HG03196 (cell line): ENCODE results near the gene ATAD2B.
"Not testable (repeated sequence)": the region's sequence is repeated elsewhere in the genome, so short reads cannot be mapped to it uniquely, and the experiment has no call there.

Experiments used
- ATAC-seq: cut with Tn5 transposase; IDR thresholded peaks from one replicate; pipeline ENCODE4 v1.9.1; 2021; ENCODE audit not compliant: unreplicated experiment

Gene ATAD2B

DNA sequence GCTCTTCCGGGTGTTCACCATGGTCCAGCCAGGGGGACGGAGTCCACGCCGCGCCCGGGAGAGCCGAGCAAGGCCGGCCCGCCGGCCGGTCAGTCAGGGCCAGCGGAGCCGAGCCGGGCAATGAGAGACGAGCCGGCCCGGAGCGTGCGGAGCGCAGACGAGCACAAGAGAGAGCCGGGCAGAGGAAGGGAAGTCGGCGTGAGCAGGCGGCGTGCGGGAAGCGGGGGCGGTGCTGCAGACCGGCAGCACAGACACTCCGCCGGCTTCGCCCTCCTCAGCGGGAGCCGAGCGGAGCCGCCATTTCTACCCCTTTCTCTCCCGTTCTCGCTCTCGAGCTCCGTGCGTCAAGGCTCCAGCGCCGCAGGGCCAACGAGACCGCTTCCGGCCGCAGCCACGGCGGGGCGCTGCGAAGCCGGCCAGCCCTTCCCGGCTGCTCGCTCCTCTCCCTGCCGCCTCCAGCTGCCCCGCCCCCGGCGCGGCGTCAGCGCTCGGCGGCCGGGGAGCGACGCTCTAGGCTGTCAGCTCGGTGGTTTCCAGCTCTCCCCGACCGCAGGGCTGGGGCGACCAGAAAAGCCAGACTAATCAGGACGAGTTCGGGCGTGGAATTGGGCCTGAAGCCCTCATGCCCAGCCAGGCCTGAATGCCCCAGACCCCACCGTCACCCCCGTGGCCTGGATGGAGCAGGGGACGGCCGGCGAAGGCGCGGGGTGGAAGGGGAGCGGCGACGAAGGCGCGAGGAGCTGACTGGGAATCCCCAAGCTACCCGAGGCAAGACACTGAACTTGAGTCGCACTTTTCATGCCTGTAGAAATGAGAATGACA is at the start of gene ATAD2B:
ATAD2B (minus strand) TSS at position 374 of the 822 bp plus-strand sequence; CDS start at position 21, 353 bp downstream.
- ATAC-seq, result peak; percentile 83

DNA sequence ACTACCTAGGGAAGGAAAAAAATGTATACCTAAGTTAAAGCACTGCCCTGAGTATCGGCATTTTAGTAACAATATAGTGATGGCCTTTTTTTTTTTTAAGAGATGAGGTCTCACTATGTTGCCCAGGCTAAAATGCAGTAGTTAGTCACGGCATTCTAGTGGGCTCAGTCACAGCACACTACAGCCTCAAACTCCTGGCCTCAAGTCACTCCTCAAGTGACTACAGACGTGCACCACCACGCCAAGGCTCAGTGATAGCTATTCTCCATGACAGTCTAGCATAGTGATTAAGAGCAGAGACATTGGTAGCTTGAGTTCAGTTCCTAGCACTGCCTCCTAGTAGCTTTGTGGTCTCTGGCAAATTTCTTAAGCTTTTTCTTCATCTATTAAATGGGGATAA is 40.9 kb upstream of the ATAD2B start:
- ATAC-seq, result no peak

- ATAC-seq, result no peak
These were observed 27.5 kb upstream of the ATAD2B start for GRCh38 chr2:23954325-23955014.

DNA sequence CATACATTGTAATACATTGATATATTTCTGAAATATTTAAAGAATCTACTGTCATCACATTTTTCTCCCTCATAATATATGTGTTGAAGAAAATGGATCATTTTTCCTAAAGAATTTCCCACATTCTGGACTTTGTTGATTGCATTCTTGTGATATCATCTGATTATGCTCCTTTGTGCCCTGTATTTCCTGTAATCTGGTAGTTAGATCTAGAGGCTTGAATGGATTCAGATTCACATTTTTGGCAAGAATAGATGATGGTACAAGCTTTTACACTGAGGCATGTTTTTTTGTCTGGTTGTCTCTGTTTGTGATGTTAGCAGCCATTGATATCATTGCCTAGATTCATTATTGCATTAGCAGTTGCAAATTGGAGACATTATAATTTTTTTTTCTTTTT is 26.7 kb upstream of the ATAD2B start:
- no peak for ATAC-seq

GRCh38 chr2:23952558-23952957 is 25.6 kb upstream of the ATAD2B start:
- not testable (repeated sequence) for ATAC-seq

DNA sequence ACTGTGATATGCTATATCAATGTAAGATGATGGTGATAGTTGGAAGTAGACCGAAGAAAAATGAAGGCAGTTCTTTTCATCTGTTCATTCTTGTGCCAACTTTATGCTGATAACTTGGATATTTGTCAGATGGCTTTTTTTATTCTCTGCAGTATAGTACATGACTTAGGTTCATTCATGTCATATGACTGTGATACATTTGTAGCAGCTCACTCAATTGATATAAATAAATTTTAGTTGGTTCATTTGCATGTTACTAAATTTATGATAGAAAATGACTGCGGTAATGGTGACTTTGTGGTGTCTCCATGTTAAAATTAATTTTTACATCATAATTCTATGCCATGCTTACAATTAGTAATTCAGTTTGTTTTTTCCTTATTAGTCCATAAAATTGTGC is 20.4 kb upstream of the ATAD2B start:
- ATAC-seq, result no peak

DNA sequence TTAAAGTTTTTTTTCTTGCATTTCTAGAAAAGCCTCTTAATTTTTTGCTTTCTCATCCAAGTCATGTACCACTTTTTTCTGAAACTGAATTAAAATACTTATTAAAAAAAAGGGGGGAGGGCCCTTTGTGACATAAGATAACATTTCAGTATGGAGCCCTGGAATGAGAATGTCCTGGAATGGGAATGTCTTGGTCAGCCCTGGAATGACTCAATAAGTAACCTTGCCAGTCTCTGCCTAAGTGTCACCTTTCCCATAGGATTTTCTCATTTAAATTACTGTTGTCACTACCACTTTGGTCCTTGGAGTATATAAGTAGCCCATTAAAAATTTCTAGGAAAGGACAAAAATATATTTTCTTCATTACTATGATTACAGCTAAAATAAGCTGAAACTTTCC is 18.1 kb upstream of the ATAD2B start:
- no peak for ATAC-seq

GRCh38 chr2:23944527-23944926 is 17.6 kb upstream of the ATAD2B start:
- ATAC-seq, result no peak

DNA sequence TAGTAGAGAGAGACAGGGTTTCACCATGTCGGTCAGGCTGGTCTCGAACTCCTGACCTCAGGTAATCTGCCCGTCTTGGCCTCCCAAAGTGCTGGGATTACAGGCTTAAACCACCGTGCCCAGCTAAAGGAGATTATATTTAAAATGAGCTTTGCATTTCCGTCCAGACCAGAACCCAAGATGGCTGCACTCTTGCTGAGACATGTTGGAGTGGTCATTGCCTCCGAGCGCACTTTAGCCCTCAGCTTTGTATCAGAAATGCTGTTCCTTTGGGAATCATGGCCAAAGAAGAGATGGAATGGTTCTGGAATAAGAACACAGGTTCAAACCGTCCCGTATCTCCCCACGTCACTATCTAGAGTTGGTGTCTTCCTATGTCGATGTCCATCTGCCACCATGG is 16.7 kb upstream of the ATAD2B start:
- ATAC-seq, result no peak

- no peak for ATAC-seq
These were observed 14.7 kb upstream of the ATAD2B start for GRCh38 chr2:23941644-23942043.

DNA sequence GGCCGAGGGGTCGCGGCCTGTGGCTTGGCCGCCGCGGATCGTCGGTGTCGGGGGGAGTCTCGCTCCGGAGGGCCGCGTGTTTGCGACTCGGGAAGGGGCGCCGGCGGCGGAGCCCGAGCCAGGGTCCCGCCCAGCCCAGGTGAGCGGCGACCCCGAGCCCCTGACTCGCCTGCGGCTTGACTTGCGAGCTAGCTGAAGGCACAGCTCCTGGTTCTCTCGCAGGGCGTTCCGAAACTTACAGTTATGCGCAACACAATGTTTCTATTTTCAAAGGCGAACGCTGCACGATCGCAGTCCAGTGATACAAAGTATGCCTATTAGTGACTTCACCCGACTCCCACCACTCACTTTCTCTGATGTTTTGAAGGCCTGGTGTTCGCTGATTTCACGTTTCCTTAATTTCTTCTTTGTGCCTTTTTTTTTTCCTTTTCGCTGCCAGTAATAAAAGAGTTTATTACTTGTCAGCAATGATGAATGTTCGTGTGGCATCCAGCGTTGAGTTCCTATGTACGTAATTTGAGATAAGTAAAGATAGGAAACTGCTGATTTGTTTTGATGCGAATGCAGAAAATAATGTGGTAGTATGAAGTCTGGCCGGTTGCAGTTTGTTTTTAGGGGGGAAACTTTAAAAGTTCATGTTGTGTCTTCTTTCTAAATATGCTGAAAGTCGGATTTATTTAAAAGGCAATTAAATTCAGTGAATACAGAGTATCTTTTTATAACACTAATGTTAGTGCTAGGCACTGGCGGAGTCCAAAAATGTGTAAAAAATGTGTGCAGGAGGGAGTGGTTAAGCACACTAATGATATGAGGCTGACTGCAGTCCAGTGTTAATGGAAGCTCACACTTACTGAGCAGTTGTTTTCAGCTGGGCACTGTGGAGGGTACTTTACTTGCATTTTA is 14.0 kb upstream of the ATAD2B start:
- peak; percentile 62 for ATAC-seq

GRCh38 chr2:23939987-23940717 is 13.2 kb upstream of the ATAD2B start, which contains the start of gene UBXN2A:
Gene UBXN2A, plus strand, starts transcription at chr2:23940463. Its CDS starts 17,852 bp downstream, at chr2:23958315.
- peak; percentile 76 for ATAC-seq

DNA sequence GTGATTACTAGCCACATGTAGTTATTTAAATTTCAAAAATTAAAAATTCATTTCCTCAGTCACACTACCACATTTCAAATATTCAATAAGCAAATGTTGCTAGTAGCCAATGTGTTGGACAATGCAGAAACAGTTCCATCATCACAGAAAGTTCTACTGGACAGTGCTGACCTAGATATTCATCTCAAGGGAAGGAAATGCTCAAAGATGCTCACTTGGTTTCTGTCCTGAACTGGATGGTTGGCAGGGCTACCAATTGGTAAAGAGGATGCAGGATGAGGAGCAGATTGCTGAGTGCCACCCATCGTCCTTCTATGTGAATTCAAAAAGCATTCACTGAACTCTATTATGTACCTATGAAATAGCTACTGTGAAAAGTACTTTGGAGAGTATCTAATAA is 7.3 kb upstream of the ATAD2B start:
- no peak for ATAC-seq

DNA sequence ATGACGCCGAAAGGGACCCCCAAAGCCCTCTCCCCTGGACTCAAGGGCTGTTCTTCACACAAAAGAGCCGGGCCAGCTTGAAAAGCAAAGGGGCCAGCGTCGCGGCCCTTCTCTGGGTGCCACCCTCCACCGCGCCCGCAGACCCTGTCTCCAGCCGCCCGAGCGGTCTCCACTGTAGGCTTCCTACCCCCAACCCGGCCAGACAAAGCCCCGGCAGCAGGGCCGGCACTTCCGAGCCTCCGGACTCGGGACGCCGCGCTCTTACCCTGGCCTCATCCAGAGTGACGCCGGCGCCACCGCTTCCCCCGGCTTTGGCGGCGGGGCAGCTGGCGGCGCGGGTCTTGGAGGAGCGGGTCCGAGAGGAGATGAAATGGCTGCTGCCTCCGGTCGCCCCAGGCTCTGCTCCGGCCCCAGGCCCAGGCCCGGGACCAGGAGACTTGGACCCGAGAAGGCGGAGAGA is 603 bp downstream of the ATAD2B start:
- ATAC-seq, result peak; percentile 17

DNA sequence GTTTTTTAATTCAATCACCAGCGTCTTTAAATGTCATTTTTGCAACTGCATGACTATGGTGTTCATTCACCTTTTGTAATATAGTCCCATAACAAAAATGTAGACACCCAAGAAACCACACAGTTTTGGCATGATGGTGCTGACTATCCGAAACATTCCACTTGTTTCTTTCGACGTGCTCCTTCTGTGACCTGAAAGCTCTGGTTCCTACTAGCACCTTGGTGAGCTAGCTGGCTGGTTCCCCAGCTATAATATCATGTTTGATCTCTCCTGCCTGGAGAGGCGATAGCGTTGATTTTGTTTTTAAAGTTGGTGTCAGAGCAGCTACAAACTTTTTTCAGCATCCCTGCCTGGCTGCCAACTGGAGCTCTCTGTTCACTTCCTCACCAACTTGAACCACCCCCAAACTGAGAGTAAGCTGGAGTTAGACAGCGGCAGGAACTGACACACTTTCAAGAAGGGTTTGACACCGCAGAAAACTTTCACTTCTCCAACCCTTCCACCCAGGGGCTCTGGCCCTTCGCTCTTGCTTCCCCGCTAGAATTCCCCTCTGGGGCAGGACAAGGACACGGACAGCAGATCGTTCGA is 1.1 kb downstream of the ATAD2B start:
- ATAC-seq, result peak; percentile 60

GRCh38 chr2:23924589-23925359 is 2.1 kb downstream of the ATAD2B start:
- no peak for ATAC-seq

- ATAC-seq, result no peak
These were observed 8.0 kb downstream of the ATAD2B start for GRCh38 chr2:23918837-23919489.

DNA sequence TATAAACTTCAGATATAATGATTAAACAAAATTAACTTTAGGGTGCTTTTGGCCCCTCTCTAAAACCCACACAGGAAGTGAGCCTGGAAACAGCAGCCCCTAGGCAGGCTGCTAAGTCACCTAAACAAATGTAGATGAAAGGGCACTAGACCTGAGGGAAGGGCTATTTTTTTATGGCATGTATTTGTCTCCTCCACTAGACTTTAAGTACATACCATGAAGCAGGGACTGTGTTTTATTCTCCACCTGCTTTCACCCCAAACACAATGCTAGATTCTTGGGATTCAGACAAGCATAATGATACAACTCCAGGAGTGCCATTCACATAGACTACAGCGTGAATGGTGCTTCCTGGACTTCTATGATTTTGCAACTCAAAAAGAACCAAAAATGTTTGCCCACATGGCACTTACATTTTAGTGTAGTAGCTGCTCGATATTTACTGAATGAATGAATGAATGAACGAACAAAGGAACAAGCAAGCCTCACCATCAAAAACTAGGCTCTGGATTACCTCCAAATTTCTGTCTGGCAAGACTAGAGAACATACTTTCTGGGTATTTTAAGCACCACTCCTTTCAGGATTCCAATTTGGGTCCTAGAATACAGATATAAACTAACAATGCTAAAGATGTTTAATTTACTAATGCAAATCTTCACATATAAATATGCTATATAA is 10.1 kb downstream of the ATAD2B start:
- ATAC-seq, result no peak
